DND-41 (cell line): ENCODE measurements around the gene GAR1.

Experiments used
- EZH2 ChIP-seq: IDR thresholded peaks from 3 replicates; pipeline ENCODE4 v1.6.1; 2012; ENCODE audit warnings: borderline replicate concordance, low read depth, mild to moderate bottlenecking, moderate library complexity, low read length, inconsistent platforms; ENCODE audit not compliant: severe bottlenecking
- TF ChIP-seq, protein P1 (sequence below): IDR thresholded peaks from 2 replicates; pipeline ENCODE4 v1.5.1; 2012; ENCODE audit warnings: borderline replicate concordance, low read length, moderate library complexity, mild to moderate bottlenecking; ENCODE audit not compliant: poor library complexity, severe bottlenecking; ENCODE audit errors: extremely low read depth

DNA sequence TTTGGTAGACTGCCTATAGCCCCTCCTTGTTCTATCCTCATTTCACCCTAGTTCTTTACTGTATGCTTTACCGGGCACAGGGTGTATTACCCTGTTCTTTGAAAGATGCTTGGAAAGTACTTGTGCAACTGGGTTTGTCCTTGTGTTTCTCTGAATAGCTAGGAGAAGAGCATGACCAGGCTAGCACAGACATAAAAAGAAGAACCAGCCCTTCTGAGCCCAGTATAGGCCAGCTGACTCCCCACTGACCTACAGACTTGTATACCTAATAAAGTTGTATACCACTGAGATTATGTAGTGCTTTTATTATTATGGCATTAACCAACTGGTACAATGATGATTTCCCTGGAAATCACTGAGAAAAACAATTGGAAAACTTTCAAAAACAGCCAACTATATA, 28.7 kb upstream of the GAR1 start:
- TF ChIP-seq, protein P1, sequence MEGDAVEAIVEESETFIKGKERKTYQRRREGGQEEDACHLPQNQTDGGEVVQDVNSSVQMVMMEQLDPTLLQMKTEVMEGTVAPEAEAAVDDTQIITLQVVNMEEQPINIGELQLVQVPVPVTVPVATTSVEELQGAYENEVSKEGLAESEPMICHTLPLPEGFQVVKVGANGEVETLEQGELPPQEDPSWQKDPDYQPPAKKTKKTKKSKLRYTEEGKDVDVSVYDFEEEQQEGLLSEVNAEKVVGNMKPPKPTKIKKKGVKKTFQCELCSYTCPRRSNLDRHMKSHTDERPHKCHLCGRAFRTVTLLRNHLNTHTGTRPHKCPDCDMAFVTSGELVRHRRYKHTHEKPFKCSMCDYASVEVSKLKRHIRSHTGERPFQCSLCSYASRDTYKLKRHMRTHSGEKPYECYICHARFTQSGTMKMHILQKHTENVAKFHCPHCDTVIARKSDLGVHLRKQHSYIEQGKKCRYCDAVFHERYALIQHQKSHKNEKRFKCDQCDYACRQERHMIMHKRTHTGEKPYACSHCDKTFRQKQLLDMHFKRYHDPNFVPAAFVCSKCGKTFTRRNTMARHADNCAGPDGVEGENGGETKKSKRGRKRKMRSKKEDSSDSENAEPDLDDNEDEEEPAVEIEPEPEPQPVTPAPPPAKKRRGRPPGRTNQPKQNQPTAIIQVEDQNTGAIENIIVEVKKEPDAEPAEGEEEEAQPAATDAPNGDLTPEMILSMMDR = no peak
- TF ChIP-seq EZH2 = no peak
